ENCODE results near the gene CKMT2.

Gene CKMT2

GRCh38 chr5:81212211-81212751 lies 20.8 kb upstream of the CKMT2 start:
- ChIA-PET POLR2A (ENCODE audit: low non-redundant PET) (no interaction called here), CTCF (interaction anchor here (0.7 kb wide), 1 partner anchor 16 kb away, joined by 4 read pairs; no protein-coding TSS in a partner anchor)
- TF ChIP-seq, protein P1, sequence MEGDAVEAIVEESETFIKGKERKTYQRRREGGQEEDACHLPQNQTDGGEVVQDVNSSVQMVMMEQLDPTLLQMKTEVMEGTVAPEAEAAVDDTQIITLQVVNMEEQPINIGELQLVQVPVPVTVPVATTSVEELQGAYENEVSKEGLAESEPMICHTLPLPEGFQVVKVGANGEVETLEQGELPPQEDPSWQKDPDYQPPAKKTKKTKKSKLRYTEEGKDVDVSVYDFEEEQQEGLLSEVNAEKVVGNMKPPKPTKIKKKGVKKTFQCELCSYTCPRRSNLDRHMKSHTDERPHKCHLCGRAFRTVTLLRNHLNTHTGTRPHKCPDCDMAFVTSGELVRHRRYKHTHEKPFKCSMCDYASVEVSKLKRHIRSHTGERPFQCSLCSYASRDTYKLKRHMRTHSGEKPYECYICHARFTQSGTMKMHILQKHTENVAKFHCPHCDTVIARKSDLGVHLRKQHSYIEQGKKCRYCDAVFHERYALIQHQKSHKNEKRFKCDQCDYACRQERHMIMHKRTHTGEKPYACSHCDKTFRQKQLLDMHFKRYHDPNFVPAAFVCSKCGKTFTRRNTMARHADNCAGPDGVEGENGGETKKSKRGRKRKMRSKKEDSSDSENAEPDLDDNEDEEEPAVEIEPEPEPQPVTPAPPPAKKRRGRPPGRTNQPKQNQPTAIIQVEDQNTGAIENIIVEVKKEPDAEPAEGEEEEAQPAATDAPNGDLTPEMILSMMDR (conservative IDR thresholded peaks at IDR 0.05; ENCODE audit: low read depth): no peak
- DNase-seq (ENCODE audit: low spot score): no peak
- H3K27ac ChIP-seq: no peak overlapping the region

- DNase-seq (ENCODE audit: low spot score): no peak
- ChIA-PET POLR2A (ENCODE audit: low non-redundant PET) (no interaction called here), CTCF (no interaction called here)
- H3K27ac ChIP-seq: no peak overlapping the region
- TF ChIP-seq, protein P1 (conservative IDR thresholded peaks at IDR 0.05; ENCODE audit: low read depth): no peak
Measured at GRCh38 chr5:81213070-81213469, 20.1 kb upstream of the CKMT2 start.

GRCh38 chr5:81214848-81215247 lies 18.3 kb upstream of the CKMT2 start:
- POLR2A ChIA-PET (ENCODE audit: low non-redundant PET): no interaction called here
- H3K27ac ChIP-seq: no peak overlapping the region
- CTCF ChIA-PET: no interaction called here
- DNase-seq (ENCODE audit: low spot score): no peak
- TF ChIP-seq, protein P1 (conservative IDR thresholded peaks at IDR 0.05; ENCODE audit: low read depth): no peak

DNA sequence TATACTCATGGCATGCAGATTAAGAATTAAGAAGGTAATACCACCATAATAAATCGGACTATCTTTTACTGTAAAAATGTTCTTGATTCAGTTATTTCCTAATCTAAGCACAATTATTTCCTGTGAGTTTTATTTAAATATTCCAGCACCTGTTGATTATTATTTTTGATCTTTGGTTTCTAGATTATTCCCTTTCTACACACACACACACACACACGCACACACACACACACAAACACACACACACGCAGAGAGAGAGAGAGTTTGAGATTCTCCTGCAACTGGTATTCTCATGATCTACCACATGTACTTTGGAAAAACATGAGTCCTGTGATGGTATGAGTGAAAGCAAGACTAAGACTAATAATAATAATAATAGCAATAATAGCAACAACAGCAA lies 17.0 kb upstream of the CKMT2 start:
- no peak for DNase-seq (ENCODE audit: low spot score)
- POLR2A ChIA-PET (ENCODE audit: low non-redundant PET): no interaction called here
- no peak overlapping the region for H3K27ac ChIP-seq
- CTCF ChIA-PET: no interaction called here
- TF ChIP-seq, protein P1 (conservative IDR thresholded peaks at IDR 0.05; ENCODE audit: low read depth): no peak

DNA sequence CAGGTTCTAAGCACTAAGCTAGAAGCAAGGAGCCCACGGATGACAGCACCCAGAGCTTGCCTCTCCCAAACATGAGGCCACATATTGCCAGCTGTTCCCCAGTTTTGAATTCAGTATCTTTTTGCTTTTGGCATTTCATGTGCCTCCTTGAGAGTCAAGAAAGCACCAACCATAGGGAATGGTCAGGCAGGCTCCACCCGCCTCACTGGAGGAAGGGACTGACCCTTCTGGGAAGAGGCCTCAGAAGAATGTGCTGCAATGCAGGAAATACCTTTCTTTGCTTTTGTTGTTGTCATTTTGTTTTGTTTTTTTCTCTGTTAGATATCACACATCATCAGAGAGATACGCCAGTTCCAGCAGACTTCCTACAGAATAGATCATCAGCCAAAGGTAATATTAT lies 13.7 kb upstream of the CKMT2 start:
- POLR2A ChIA-PET (ENCODE audit: low non-redundant PET): no interaction called here
- no peak for DNase-seq (ENCODE audit: low spot score)
- no peak overlapping the region for H3K27ac ChIP-seq
- TF ChIP-seq, protein P1 (conservative IDR thresholded peaks at IDR 0.05; ENCODE audit: low read depth): no peak
- CTCF ChIA-PET: no interaction called here

GRCh38 chr5:81222285-81222684 lies 10.8 kb upstream of the CKMT2 start:
- H3K27ac ChIP-seq: no peak overlapping the region
- ChIA-PET POLR2A (ENCODE audit: low non-redundant PET) (no interaction called here), CTCF (interaction anchor here (0.7 kb wide), 1 partner anchor 22 kb away, joined by 6 read pairs; no protein-coding TSS in a partner anchor)
- TF ChIP-seq, protein P1 (conservative IDR thresholded peaks at IDR 0.05; ENCODE audit: low read depth): no peak
- no peak for DNase-seq (ENCODE audit: low spot score)

Data from RWPE1 (cell line).